Stimulated activated CD8-positive, alpha-beta memory T cell treated with anti-CD3 and anti-CD28 coated beads, Interleukin-15, amount 100 ng/mL, for 4 hours (primary cell): ENCODE results near the gene NDUFS5.
"Not testable (repeated sequence)": the region's sequence is repeated elsewhere in the genome, so short reads cannot be mapped to it uniquely, and the experiment has no call there.

Experiments
- DNase-seq, 2 donors: peaks; one replicate each; pipeline ENCODE4 v3.0.0-alpha.2; 2020; ENCODE audit warnings: low read depth in 2 of 2

NDUFS5 gene

GRCh38 chr1:39063775-39064174 is 37.6 kb downstream of the NDUFS5 start:
- DNase-seq = no peak

- DNase-seq = no peak
Measured at GRCh38 chr1:39065542-39065941, 39.4 kb downstream of the NDUFS5 start.

GRCh38 chr1:39068227-39068626 is 42.1 kb downstream of the NDUFS5 start:
- not testable (repeated sequence) for DNase-seq

DNA sequence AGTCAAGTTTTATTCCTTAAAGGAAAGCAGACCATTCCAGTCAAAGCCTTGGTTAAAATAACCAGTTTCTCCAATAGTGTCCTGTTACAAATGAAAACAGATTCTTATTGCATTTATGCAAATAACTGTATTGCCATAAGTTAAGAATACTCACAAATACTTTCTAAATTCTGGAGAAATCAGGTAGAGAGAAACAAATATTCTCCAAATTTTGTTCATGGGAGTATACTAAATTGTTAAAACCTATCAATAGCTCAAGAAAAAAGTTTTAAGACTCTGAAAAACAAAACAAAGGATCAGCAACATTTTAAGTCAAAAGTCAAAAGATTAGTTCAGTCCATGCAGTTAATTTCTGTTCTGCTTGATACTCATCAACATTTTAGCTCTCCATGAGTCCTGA is 45.4 kb downstream of the NDUFS5 start:
- DNase-seq = not testable (repeated sequence)

- no peak for DNase-seq
Measured at GRCh38 chr1:39076127-39076798, 50.1 kb downstream of the NDUFS5 start.

GRCh38 chr1:39076799-39077148 is 50.6 kb downstream of the NDUFS5 start:
- DNase-seq = no peak

GRCh38 chr1:39080269-39080826 is 54.2 kb downstream of the NDUFS5 start:
- DNase-seq = no peak

DNA sequence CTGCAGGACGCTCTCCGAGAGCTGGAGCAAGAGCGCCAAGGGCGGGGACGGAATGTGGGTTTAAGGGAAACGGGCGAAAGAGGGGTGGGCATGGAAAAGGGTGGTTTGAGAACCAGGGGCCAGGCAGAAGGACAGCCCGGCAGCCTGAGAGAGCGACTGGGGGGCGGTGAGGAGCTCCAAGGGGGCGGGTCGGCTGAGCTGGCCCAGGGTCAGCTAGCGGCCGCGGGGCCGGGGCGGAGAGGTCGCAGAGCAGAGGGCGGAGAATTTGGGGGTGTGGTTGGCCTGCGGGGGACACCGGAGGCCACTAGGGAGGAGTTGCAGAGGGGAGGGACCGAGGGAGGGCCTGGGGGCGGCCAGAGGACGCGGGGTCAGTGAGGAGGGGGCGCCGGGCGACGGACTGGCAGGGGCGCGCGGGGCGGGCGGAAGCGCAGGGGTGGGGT is 54.7 kb downstream of the NDUFS5 start:
- DNase-seq = no peak

DNA sequence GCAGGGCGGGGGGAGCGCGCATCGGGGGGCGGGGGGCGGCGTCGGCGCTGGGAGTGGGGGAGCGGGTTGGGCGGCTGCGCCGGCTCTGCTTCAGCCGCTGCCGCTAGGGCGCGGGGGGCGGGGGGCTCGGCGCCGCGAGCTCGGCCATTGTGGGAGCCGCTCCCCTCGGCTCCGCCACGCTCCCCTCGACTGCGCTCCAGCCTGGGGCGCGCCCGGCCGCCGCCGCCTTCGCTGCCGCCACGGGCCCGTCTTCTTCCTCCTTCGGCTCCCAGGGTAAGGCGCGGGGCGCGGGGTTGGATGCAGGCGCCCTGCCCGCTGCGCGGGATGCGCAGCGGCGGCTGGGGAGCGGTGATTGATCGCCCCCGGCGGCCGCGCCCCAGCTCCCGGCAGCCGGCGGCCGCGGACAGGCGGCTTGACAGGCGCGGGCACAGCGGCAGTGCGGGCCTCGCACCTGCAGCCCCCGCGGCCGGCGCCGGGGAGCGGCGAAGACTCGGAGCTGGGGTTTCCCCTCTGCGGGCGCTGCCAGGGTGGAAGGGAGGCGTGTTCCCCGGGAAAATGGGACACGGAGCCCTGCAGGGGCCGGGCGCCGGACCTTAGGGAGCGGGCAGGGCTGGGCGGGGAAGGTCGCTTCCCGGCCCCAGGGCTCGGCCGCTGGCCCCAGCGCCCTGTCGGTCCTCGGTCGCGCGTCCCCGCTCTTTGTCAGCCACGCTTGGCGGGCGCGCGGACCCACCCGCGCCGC is 55.3 kb downstream of the NDUFS5 start:
- no peak for DNase-seq

DNA sequence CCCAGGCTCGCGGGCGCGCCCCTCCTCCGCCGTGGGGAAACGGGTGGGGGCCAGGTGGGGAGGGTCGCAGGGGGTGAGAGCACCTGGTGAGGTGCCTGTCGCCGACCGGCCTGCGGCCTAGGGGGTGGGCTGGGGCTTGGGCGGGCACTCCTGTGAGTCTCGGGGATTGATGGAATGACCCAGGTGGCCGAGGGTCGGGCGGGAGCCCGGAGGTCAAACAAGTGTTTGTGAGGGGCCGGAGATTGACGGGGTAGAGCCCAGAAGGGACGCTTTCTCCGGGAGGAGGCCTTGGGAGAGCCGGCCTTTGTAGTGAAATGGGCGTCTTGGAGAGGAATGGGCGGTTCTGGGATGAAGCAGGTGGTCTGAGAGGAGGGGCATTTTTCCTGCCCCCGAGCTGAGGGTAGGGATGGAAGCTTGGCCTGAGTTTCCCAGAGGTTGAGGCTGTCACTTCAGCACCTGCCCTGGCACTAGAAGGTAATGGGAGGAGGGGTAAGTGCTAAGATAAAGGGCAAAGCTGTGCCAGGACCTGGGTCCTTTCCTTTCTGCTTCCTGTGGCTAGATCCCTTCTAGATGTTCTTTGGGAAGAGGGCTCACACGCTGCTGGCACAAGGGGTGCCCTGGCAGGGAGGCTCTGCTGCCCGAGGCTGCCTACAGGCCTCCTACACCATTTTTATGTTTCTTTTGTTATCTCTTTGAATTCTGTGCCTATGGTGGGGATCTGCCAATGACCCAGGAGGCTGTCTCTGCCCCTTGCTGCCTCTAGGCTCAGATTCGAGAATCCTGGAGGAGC is 56.1 kb downstream of the NDUFS5 start:
- no peak for DNase-seq

- DNase-seq = no peak
Measured at GRCh38 chr1:39082811-39083576, 56.8 kb downstream of the NDUFS5 start.

GRCh38 chr1:39084191-39084590 is 58.0 kb downstream of the NDUFS5 start:
- DNase-seq = no peak
